H1 (cell line): ENCODE results near the gene AGAP1. TPM values are rescaled to one million over a fixed set of nuclear protein-coding genes. Genes with fewer than 3 reads are reported as not detected.

Experiments used
- CTBP2 ChIP-seq: IDR thresholded peaks from 2 replicates; pipeline ENCODE4 v1.7.0; 2011; ENCODE audit warnings: borderline replicate concordance, mild to moderate bottlenecking, moderate library complexity, mixed read lengths, low read length; ENCODE audit not compliant: insufficient read depth, insufficient read length
- polyA plus RNA-seq, 7 experiments: library from polyadenylated mRNA; depleted of rRNA in 3 of 7; stranded (reverse) in 5 of 7; unstranded in 2 of 7; fragments of >200 nt in 5 of 7; fragments of 200-250 nt in 2 of 7; gene quantifications; 1 replicate in 5 of 7; 2 replicates in 1 of 7; 4 replicates in 1 of 7; pipeline versions ENCODE4 v1.2.1 to v1.2.3, GENCODE V29; 2011 to 2013; ENCODE audit warnings: missing spikeins in 2 of 7, mixed read lengths in 2 of 7
- total RNA-seq: library from RNA; stranded (reverse); fragmentation: NEBNext Ultra II Directional; extraction: Animal tissue kit (Norgen Biotek cat#: 25700); gene quantifications from 2 replicates; pipeline ENCODE4 v1.2.1, GENCODE V29; 2021
- TF ChIP-seq, protein P1 (sequence below): IDR thresholded peaks from 2 replicates; pipeline ENCODE4 v1.6.1; 2011; ENCODE audit warnings: low read depth, mild to moderate bottlenecking, low read length; ENCODE audit not compliant: insufficient read depth
- TF ChIP-seq, protein P2 (sequence below): IDR thresholded peaks from 2 replicates; pipeline ENCODE4 v1.6.1; 2012; ENCODE audit warnings: inconsistent platforms

AGAP1 gene
- total and polyA plus RNA-seq, 2 of the 8 experiments (the other 6 are each of a cell fraction or from before 2014, with no cell fraction given): 18.1 to 39.4 TPM

GRCh38 chr2:235808366-235808765, 314.5 kb downstream of the AGAP1 start (continued):
- TF ChIP-seq, protein P1, sequence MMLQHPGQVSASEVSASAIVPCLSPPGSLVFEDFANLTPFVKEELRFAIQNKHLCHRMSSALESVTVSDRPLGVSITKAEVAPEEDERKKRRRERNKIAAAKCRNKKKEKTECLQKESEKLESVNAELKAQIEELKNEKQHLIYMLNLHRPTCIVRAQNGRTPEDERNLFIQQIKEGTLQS: no peak
- TF ChIP-seq CTBP2: no peak
- TF ChIP-seq, protein P2, sequence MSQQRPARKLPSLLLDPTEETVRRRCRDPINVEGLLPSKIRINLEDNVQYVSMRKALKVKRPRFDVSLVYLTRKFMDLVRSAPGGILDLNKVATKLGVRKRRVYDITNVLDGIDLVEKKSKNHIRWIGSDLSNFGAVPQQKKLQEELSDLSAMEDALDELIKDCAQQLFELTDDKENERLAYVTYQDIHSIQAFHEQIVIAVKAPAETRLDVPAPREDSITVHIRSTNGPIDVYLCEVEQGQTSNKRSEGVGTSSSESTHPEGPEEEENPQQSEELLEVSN: no peak
